CD4-positive, alpha-beta T cell treated with Interleukin-15 for 1 hour (primary cell): ENCODE measurements around the gene SDR42E1.

ENCODE experiments used
- DNase-seq: peaks from one replicate; pipeline ENCODE4 v3.0.0-alpha.2; 2020

Gene SDR42E1

GRCh38 chr16:82011199-82011641, at the start of gene SDR42E1:
SDR42E1 (minus strand) TSS chr16:82011470; CDS start chr16:82000858, 10,612 bp downstream.
- DNase-seq, result peak; percentile 76

DNA sequence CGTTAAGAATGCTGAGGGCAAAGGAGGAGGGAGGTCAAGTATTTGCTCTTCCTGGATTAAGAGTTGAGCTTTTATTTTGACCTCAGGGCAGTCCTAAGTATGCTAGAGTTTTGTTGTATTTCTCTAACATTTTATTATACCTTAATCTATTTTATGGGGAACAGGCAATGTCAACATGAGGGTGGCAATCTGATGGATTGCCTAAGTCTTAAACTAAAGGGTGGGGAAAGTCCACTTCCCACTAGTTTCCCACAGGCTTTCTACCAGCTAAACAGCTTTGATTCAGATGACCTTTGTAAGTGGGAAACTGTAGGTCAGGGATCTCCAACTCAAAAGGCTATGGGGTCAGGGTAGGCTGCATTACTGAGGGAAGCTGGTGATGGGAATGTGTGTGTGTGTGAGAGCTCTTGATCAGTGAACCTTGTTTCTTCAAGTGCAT, 48.7 kb upstream of the SDR42E1 start:
- no peak for DNase-seq

GRCh38 chr16:82059161-82059982, 48.1 kb upstream of the SDR42E1 start:
- no peak for DNase-seq

- DNase-seq, result no peak
Observed at GRCh38 chr16:82056550-82056896, 45.3 kb upstream of the SDR42E1 start.

DNA sequence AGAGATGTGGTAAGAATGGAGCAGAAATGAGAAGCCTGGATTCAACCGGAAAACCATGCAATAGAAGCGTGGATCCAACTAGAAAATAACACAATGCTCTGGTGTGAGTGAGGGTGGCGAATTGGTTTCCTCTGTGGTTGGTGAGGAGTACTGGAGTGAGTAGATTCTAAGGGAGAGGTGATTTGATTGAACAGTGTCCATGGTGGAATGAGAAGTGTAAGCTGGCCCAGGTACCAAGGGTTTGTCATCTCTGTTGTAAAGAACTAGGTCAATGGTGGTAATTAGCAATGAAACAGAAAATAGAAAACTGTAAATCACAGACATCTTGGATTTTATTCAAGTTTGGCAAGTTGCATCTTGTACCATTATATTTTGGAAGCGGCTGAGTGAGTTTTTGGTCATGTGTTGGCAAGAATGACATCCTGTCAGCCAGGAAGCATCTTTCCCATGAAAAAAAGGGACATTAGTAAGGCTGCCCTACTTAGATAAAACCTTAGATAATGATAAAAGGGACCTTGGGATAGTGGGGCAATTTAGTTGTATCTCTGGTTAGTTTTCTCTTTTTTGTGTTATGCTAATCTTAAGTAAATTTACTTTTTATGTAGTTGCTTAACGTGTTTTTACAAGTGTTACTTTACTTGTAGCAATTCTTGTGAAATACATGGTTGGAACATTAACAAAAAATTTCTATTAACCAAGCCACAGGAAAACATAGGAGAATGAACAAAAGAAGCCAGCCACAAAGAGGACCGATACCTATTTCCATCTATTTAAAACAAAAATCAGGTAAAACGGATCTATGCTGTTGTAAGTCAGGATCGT, 44.7 kb upstream of the SDR42E1 start:
- no peak for DNase-seq

GRCh38 chr16:82055117-82055516, 43.8 kb upstream of the SDR42E1 start:
- DNase-seq, result no peak

- DNase-seq, result no peak
Observed at GRCh38 chr16:82051656-82052055, 40.4 kb upstream of the SDR42E1 start.

DNA sequence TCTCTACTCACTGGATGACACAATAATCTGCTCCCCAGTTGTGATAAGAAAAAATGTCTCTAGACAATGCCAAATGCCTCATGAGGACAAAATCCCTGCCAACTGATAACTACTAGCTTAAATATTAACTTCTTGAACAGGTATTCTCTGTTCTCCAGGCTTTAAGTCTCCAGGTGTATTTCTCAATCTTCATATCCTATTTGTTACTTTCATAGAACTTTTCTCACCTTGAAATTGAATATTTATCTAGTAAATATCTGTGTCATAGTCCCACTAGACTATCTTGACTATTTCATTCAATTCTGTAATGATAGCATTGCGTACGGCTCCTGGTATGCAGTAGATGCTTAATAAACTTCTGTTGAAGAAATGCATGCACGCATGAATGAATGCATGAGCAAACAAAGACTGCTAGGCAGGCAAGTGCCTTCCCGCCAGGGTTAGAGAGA, 39.7 kb upstream of the SDR42E1 start:
- no peak for DNase-seq

DNA sequence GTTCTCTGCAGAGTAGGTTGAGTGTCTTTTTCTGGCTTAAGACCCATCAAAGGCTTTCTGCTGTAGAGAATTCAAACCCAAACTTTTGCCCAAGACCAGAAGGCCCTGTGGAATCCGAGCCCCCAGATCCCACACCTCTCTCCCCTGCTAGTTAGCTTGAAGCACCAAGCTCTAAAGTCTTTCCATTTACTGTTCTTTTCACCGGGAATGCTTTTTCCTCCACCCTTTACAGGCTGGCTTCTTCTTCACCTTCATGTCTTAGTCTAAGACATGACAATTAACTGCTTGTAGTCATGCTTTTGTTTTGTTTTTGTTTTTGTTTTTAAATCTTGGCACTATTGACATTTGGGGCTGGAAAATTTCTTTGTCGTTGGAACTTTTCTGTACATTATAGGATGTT, 39.2 kb upstream of the SDR42E1 start:
- no peak for DNase-seq

DNA sequence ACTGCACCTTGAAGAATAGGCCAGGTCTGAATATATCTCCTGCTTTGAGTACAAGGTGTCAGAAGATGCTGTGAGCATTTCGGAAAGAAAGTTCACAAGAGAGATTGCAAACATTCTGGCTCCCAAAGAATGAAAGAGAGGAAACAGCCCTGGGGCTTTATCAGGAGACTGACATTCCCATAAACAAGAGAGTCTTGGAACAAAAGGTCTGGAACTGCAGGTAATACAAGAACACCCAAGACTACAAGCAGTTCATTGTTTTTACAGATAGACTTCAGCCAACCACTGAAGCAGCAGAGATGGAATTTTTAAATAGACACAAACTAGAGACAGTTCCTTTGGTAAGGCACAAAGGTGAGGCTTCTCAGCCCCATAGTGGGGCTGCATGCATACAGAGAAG, 38.2 kb upstream of the SDR42E1 start:
- no peak for DNase-seq

DNA sequence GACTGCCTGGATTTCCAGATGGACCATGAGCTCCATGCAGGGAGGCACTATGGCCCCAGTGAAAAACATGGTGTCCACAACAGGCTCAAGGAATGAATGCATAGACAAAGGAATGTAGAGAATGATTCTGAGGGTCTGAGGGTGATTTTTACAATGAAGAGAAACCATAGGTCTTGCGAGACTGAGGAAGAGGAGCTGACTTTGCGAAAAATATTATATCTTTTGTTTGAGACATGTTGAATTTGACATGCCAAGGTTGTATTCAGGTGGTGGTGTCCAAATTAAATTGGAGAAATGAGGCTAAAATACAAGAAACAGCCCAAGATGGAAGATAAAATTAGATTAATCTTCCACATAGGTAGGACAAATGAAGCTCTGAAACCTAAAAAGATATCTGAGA, 36.5 kb upstream of the SDR42E1 start:
- DNase-seq, result no peak

- no peak for DNase-seq
Observed at GRCh38 chr16:82047374-82047773, 36.1 kb upstream of the SDR42E1 start.

- DNase-seq, result no peak
Observed at GRCh38 chr16:82046941-82047340, 35.7 kb upstream of the SDR42E1 start.

GRCh38 chr16:82046541-82046940, 35.3 kb upstream of the SDR42E1 start:
- no peak for DNase-seq

DNA sequence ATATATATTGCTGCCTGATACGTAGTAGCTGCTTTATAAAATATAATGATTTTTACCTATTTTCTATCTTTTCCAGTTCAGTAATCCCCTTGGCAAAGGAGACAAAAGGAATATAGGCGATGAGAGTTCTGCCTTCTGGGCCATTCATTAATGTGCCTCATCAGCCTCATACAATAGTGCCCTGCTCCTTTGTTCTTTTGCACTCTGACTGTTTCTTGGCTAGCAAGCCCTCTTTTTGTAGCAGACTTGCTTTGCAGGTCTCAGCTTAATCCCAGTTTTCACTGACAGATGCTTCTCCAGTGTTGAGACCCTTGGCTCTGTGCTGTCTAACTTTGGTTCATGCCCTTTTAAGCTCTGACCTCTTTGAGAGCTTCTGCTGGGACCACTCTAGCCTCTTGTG, 34.2 kb upstream of the SDR42E1 start:
- DNase-seq, result no peak

- DNase-seq, result no peak
Observed at GRCh38 chr16:82044585-82044911, 33.3 kb upstream of the SDR42E1 start.

DNA sequence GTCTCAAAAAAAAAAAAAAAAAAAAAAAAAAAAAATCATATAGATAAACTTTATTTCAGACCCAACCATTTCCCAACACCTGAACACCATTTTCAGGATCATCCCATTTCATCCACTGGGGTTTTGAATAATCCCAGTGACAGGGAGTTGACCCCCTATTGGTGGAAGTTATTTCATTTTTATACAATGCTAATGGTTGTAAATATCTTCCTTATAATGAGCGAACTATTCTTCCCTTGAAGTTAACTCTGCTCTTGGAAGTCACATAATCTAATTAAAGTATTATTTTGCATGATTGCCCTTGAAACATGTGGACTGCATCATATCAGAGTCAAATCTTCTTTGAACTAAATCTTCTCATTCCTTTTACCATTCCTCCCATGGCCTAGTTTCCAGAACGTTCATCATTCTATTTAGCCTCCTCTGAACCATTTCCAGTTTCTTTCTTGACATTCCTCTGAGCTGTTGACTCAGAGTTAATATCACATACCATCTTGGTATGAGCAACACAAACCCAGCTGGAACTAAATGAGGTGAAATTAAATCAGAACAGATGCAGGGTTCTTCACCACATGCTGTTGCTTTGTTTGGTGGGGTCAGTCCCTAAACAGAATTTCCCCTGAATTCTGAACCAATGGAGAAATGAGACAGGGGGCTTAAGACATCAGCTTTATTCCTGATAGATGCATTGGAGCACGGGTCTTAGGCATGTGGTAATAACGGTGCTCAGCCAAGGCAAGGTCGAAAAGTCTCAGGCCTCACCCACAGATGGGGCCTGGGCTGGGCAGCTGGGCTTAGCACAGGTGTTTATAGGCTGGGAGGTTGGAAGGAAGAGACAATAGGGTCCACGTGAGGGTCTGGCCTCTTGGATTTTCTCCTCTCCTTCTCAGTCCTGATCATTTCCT, 32.7 kb upstream of the SDR42E1 start:
- DNase-seq, result no peak

DNA sequence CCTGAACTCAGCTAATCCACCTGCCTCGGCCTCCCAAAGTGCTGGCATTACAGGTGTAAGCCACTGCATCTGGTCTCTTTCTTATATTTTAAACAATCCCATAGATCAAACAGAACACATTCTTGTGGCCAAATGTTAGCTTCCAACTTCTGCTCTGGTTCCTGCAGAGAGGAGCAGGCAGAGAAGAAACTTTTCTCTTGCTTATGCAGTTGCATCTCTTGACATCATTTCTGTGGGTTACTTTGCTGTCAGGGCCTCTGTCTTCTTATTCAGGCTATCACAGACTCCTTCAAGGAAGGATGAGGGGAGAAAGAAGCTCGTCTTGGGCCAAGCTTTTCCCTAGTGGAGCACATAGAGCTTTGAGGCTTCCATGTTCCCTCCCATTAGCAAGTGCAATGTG, 31.6 kb upstream of the SDR42E1 start:
- no peak for DNase-seq

GRCh38 chr16:82042144-82042543, 30.9 kb upstream of the SDR42E1 start:
- no peak for DNase-seq

DNA sequence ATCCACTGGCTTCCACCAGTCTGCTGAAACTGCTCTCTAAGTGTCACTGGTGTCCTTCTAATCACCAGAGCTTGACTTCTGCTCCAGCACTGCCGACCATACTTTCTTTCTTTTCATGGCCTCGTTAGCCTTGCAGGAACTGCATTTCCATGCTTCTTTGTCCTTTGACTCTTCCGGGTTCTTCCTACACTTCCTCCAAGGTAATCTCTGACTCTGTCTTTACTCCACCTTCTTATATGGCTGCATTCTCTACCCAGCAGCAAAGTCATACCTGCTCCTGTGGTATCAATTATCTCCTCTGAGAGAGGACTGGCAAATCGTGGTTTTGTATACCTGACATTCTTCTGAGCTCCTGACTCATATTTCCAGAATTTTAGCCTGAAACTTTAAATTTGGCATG, 30.3 kb upstream of the SDR42E1 start:
- no peak for DNase-seq

DNA sequence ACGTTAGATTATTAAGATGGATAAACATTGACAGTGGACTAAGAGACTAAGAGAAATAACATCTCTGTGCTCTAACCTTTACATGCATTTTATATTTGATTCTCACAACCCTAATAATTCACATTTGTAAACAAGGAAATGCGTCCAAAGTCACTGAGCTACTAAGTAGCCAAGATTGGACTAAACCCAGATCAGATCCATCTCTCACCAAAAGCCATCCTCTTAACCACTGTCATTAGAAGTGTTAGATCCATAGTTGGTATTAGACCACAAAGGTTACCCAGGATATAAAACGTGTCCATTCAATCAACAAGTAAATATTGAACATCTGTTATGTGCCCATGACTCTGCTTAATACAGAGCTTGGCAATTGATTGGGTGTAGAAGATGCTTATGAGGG, 29.0 kb upstream of the SDR42E1 start:
- no peak for DNase-seq

GRCh38 chr16:82037666-82038065, 26.4 kb upstream of the SDR42E1 start:
- no peak for DNase-seq

GRCh38 chr16:82037251-82037650, 26.0 kb upstream of the SDR42E1 start:
- no peak for DNase-seq
